ENCODE results near the gene TPM2.

Gene TPM2

GRCh38 chr9:35689542-35690293, at the start of gene TPM2:
TSS of gene TPM2 (minus strand) at chr9:35689925. CDS start at chr9:35689817, 108 bp downstream.
- no peak for DNase-seq

- DNase-seq, result no peak
Measured at GRCh38 chr9:35738924-35739323, 49.2 kb upstream of the TPM2 start.

GRCh38 chr9:35738186-35738585, 48.5 kb upstream of the TPM2 start:
- no peak for DNase-seq

- DNase-seq, result no peak
Measured at GRCh38 chr9:35737143-35737542, 47.4 kb upstream of the TPM2 start.

GRCh38 chr9:35736201-35736633, 46.5 kb upstream of the TPM2 start:
- DNase-seq, result peak; percentile 84

GRCh38 chr9:35734096-35734495, 44.4 kb upstream of the TPM2 start:
- no peak for DNase-seq

GRCh38 chr9:35732800-35733541, 43.2 kb upstream of the TPM2 start:
- DNase-seq, result peak; percentile 75

- DNase-seq, result peak; percentile 98
Measured at GRCh38 chr9:35732185-35732799, 42.6 kb upstream of the TPM2 start, which contains the start of the genes CREB3 and TLN1. TSS of gene CREB3 (plus strand) at chr9:35732666. CDS start at chr9:35732773, 107 bp downstream. TSS of gene TLN1 (minus strand) at chr9:35732195. CDS start at chr9:35725694, 6,501 bp downstream.

- peak; percentile 34 for DNase-seq
Measured at GRCh38 chr9:35731415-35732184, 41.9 kb upstream of the TPM2 start.

GRCh38 chr9:35730486-35730854, 40.7 kb upstream of the TPM2 start:
- DNase-seq, result no peak

GRCh38 chr9:35729700-35730485, 40.2 kb upstream of the TPM2 start:
- peak; percentile 57 for DNase-seq

GRCh38 chr9:35729101-35729500, 39.4 kb upstream of the TPM2 start:
- DNase-seq, result no peak

GRCh38 chr9:35728041-35728971, 38.6 kb upstream of the TPM2 start:
- DNase-seq, result no peak

- DNase-seq, result no peak
Measured at GRCh38 chr9:35727676-35728040, 37.9 kb upstream of the TPM2 start.

- peak; percentile 13 for DNase-seq
Measured at GRCh38 chr9:35726931-35727330, 37.2 kb upstream of the TPM2 start.

GRCh38 chr9:35725362-35725761, 35.6 kb upstream of the TPM2 start:
- no peak for DNase-seq

GRCh38 chr9:35723908-35724307, 34.2 kb upstream of the TPM2 start:
- no peak for DNase-seq

- no peak for DNase-seq
Measured at GRCh38 chr9:35723426-35723825, 33.7 kb upstream of the TPM2 start.

- DNase-seq, result no peak
Measured at GRCh38 chr9:35719546-35719945, 29.8 kb upstream of the TPM2 start.

- DNase-seq, result no peak
Measured at GRCh38 chr9:35718721-35719511, 29.2 kb upstream of the TPM2 start.
